Trophoblast cell (in vitro differentiated cells and primary cell): ENCODE data around the gene FCN1.

ENCODE experiments used
- DNase-seq, 2 donors: peaks; one replicate each; pipeline ENCODE4 v3.0.0-alpha.2; 2016
- H2AFZ ChIP-seq: 2 replicates; pipeline ENCODE4 v1.6.1; 2013; ENCODE audit warnings: low read length, moderate library complexity, mild to moderate bottlenecking; ENCODE audit not compliant: insufficient read depth, poor library complexity
- H2AK5ac ChIP-seq: 2 replicates; pipeline ENCODE4 v1.6.1; 2013; ENCODE audit warnings: mild to moderate bottlenecking, low read length
- H2BK120ac ChIP-seq: 2 replicates; pipeline ENCODE4 v1.6.1; 2013; ENCODE audit warnings: low read length, mild to moderate bottlenecking, moderate library complexity; ENCODE audit not compliant: insufficient read depth, poor library complexity
- H2BK12ac ChIP-seq: 2 replicates; pipeline ENCODE4 v1.6.1; 2013; ENCODE audit warnings: mild to moderate bottlenecking, low read length, moderate library complexity
- H2BK5ac ChIP-seq: 2 replicates; pipeline ENCODE4 v1.6.1; 2013; ENCODE audit warnings: low read length, low read depth, moderate library complexity, mild to moderate bottlenecking; ENCODE audit not compliant: poor library complexity
- H3K14ac ChIP-seq: 2 replicates; pipeline ENCODE4 v1.6.1; 2013; ENCODE audit warnings: mild to moderate bottlenecking, low read length
- H3K18ac ChIP-seq: 2 replicates; pipeline ENCODE4 v1.6.1; 2013; ENCODE audit warnings: mild to moderate bottlenecking, low read length
- H3K23ac ChIP-seq: 2 replicates; pipeline ENCODE4 v1.6.1; 2013; ENCODE audit warnings: low read length
- H3K27ac ChIP-seq: 2 replicates; pipeline ENCODE4 v1.5.1; 2013; ENCODE audit warnings: low read depth, mild to moderate bottlenecking, inconsistent platforms, low read length, moderate library complexity
- H3K27me3 ChIP-seq: 2 replicates; pipeline ENCODE4 v1.6.1; 2013; ENCODE audit warnings: inconsistent platforms, mild to moderate bottlenecking, low read length, moderate library complexity; ENCODE audit not compliant: insufficient read depth
- H3K36me3 ChIP-seq, 2 experiments: 1 replicate in 1 of 2; 2 replicates in 1 of 2; pipeline ENCODE4 v1.6.1; 2013; ENCODE audit warnings: low read length in 2 of 2, mild to moderate bottlenecking in 2 of 2, moderate library complexity in 1 of 2; ENCODE audit not compliant: insufficient read depth in 2 of 2, control insufficient read depth in 1 of 2
- H3K4ac ChIP-seq: 2 replicates; pipeline ENCODE4 v1.6.1; 2013; ENCODE audit warnings: low read depth, mild to moderate bottlenecking, low read length, moderate library complexity
- H3K4me1 ChIP-seq, 2 experiments: 1 replicate in 1 of 2; 2 replicates in 1 of 2; pipeline ENCODE4 v1.6.1; 2013; ENCODE audit warnings: low read length in 2 of 2, mild to moderate bottlenecking in 2 of 2, moderate library complexity in 1 of 2; ENCODE audit not compliant: insufficient read depth in 2 of 2, control insufficient read depth in 1 of 2
- H3K4me2 ChIP-seq: 2 replicates; pipeline ENCODE4 v1.6.1; 2013; ENCODE audit warnings: inconsistent platforms, mild to moderate bottlenecking, low read length, moderate library complexity
- H3K4me3 ChIP-seq: 2 replicates; pipeline ENCODE4 v1.5.1; 2013; ENCODE audit warnings: mild to moderate bottlenecking, low read depth, low read length, inconsistent platforms
- H3K79me1 ChIP-seq: one replicate; pipeline ENCODE4 v1.6.1; 2013; ENCODE audit warnings: low read length
- H3K79me2 ChIP-seq: 2 replicates; pipeline ENCODE4 v1.6.1; 2013; ENCODE audit warnings: low read length, mild to moderate bottlenecking; ENCODE audit not compliant: control insufficient read depth, insufficient read depth, poor library complexity
- H3K9ac ChIP-seq: 2 replicates; pipeline ENCODE4 v1.6.1; 2013; ENCODE audit warnings: mild to moderate bottlenecking, low read length
- H3K9me3 ChIP-seq: 2 replicates; pipeline ENCODE4 v1.6.1; 2013; ENCODE audit warnings: low read depth, mild to moderate bottlenecking, control low read depth, inconsistent platforms, low read length; ENCODE audit not compliant: insufficient read depth
- H4K12ac ChIP-seq: 2 replicates; pipeline ENCODE4 v1.6.1; 2013; ENCODE audit warnings: low read depth, mild to moderate bottlenecking, low read length, moderate library complexity
- H4K8ac ChIP-seq: 2 replicates; pipeline ENCODE4 v1.6.1; 2013; ENCODE audit warnings: low read depth, mild to moderate bottlenecking, low read length, moderate library complexity
- H4K91ac ChIP-seq: one replicate; pipeline ENCODE4 v1.6.1; 2013; ENCODE audit warnings: low read depth, mild to moderate bottlenecking, low read length, moderate library complexity
- WGBS: extraction: QIAGEN DNeasy Blood & Tissue Kit; methylation state at CpG from one replicate; pipeline ENCODE4 v1.1.7; 2013; ENCODE audit warnings: missing lambda C conversion rate; ENCODE audit not compliant: insufficient read length, insufficient coverage; ENCODE audit errors: extremely low coverage; 5-methylcytosine and 5-hydroxymethylcytosine counted together

Gene FCN1

GRCh38 chr9:134946663-134947062 lies 29.0 kb upstream of the FCN1 start:
- Histone ChIP-seq H3K14ac (no peak overlapping the region), H4K12ac (no peak overlapping the region), H3K79me1 (no peaks in the 10 kb centered on the region), H3K23ac (no peak overlapping the region), H3K4me2 (no peak overlapping the region), H4K8ac (no peak overlapping the region), H2AFZ (no peak overlapping the region), H2BK5ac (no peak overlapping the region), H3K18ac (no peak overlapping the region), H4K91ac (no peak overlapping the region), H3K4me1 (no peaks in the 10 kb centered on the region), H3K27ac (no peak overlapping the region), H2BK120ac (no peak overlapping the region), H3K79me2 (no peaks in the 10 kb centered on the region), H3K27me3 (no peaks in the 10 kb centered on the region), H3K36me3 (no peaks in the 10 kb centered on the region), H2AK5ac (no peak overlapping the region), H3K4ac (no peak overlapping the region), H3K4me3 (no peak overlapping the region), H3K9ac (no peak overlapping the region), H3K9me3 (peaks cover 2% of the 10 kb centered on the region), H2BK12ac (no peak overlapping the region)
- no peak for DNase-seq

GRCh38 chr9:134945509-134946275 lies 28.0 kb upstream of the FCN1 start:
- no peak overlapping the region for H3K27ac ChIP-seq
- WGBS = no CpG with 5 or more reads among the region's 12 CpGs

GRCh38 chr9:134944916-134945315 lies 27.2 kb upstream of the FCN1 start:
- Histone ChIP-seq H2AK5ac (no peak overlapping the region), H3K4me3 (no peak overlapping the region), H3K36me3 (no peaks in the 10 kb centered on the region), H3K27me3 (no peaks in the 10 kb centered on the region), H3K9me3 (no peaks in the 10 kb centered on the region), H3K23ac (no peak overlapping the region), H3K27ac (no peak overlapping the region), H2AFZ (no peak overlapping the region), H2BK12ac (no peak overlapping the region), H4K12ac (no peak overlapping the region), H3K14ac (no peak overlapping the region), H3K4me1 (no peaks in the 10 kb centered on the region), H3K9ac (no peak overlapping the region), H3K4ac (no peak overlapping the region), H2BK5ac (no peak overlapping the region), H4K8ac (no peak overlapping the region), H3K18ac (no peak overlapping the region), H3K79me1 (no peaks in the 10 kb centered on the region), H2BK120ac (no peak overlapping the region), H3K4me2 (no peak overlapping the region), H3K79me2 (no peaks in the 10 kb centered on the region), H4K91ac (no peak overlapping the region)
- no peak for DNase-seq
- WGBS = no CpG with 5 or more reads among the region's 14 CpGs

More at GRCh38 chr9:134945509-134946275, 28.0 kb upstream of the FCN1 start:
- Histone ChIP-seq H3K4me1 (no peaks in the 10 kb centered on the region), H4K12ac (no peak overlapping the region), H2BK12ac (no peak overlapping the region), H3K9me3 (peaks cover 2% of the 10 kb centered on the region), H3K23ac (peak overlapping the region; percentile 64), H2AK5ac (no peak overlapping the region), H3K4ac (no peak overlapping the region), H4K91ac (no peak overlapping the region), H3K79me1 (no peaks in the 10 kb centered on the region), H3K14ac (no peak overlapping the region), H3K79me2 (no peaks in the 10 kb centered on the region), H2BK5ac (no peak overlapping the region), H3K4me3 (no peak overlapping the region), H3K27me3 (no peaks in the 10 kb centered on the region), H2AFZ (no peak overlapping the region), H4K8ac (no peak overlapping the region), H2BK120ac (no peak overlapping the region), H3K36me3 (no peaks in the 10 kb centered on the region), H3K18ac (no peak overlapping the region), H3K4me2 (no peak overlapping the region), H3K9ac (no peak overlapping the region)
- DNase-seq = no peak

GRCh38 chr9:134944351-134944802 lies 26.7 kb upstream of the FCN1 start:
- no peak overlapping the region for H2BK12ac ChIP-seq
- H3K9ac ChIP-seq = no peak overlapping the region
- no peak overlapping the region for H2BK5ac ChIP-seq
- H3K79me1 ChIP-seq = no peaks in the 10 kb centered on the region
- no peaks in the 10 kb centered on the region for H3K27me3 ChIP-seq
- H3K4me2 ChIP-seq = no peak overlapping the region
- H3K23ac ChIP-seq = no peak overlapping the region
- H3K4me3 ChIP-seq = no peak overlapping the region
- no peak overlapping the region for H4K91ac ChIP-seq
- H3K18ac ChIP-seq = no peak overlapping the region
- no peak overlapping the region for H4K8ac ChIP-seq
- H2BK120ac ChIP-seq = no peak overlapping the region
- no peak overlapping the region for H3K27ac ChIP-seq
- H3K36me3 ChIP-seq = no peaks in the 10 kb centered on the region
- H3K9me3 ChIP-seq = no peaks in the 10 kb centered on the region
- no peak for DNase-seq
- no CpG with 5 or more reads among the region's 14 CpGs for WGBS
- no peak overlapping the region for H2AK5ac ChIP-seq
- no peaks in the 10 kb centered on the region for H3K79me2 ChIP-seq
- H3K14ac ChIP-seq = no peak overlapping the region
- H4K12ac ChIP-seq = no peak overlapping the region
- no peaks in the 10 kb centered on the region for H3K4me1 ChIP-seq
- H3K4ac ChIP-seq = no peak overlapping the region
- no peak overlapping the region for H2AFZ ChIP-seq
